ENCODE results near the gene OGFOD1.

Gene OGFOD1

GRCh38 chr16:56518425-56518824 is 67.1 kb downstream of the OGFOD1 start:
- ChIA-PET POLR2A (no interaction called here), CTCF (interaction anchor here (0.6 to 1.1 kb wide), 2 partner anchors 82 to 351 kb away, joined by 3 read pairs; no protein-coding TSS in a partner anchor)
- TF ChIP-seq ARNT (IDR thresholded peaks at IDR 0.05) (no peak), ELF4 (IDR thresholded peaks at IDR 0.05) (no peak), FOXA1 (IDR thresholded peaks at IDR 0.05) (no peak)
- no peak for DNase-seq (ENCODE audit: extremely low spot score)

GRCh38 chr16:56519459-56520250 is 68.3 kb downstream of the OGFOD1 start, which contains the start of gene BBS2:
TSS of gene BBS2 (minus strand) at chr16:56520024. CDS start at chr16:56519862, 162 bp downstream.
- CTCF ChIA-PET = no interaction called here

GRCh38 chr16:56520251-56520577 is 68.9 kb downstream of the OGFOD1 start:
- TF ChIP-seq PKNOX1 (IDR thresholded peaks at IDR 0.05) (no peak), ARNT (IDR thresholded peaks at IDR 0.05) (no peak), FOXM1 (IDR thresholded peaks at IDR 0.05; ENCODE audit: borderline replicate concordance) (no peak), HDGF (IDR thresholded peaks at IDR 0.05; ENCODE audit: borderline replicate concordance) (no peak), TARDBP (IDR thresholded peaks at IDR 0.05) (no peak), SUZ12 (IDR thresholded peaks at IDR 0.05) (no peak), LEF1 (IDR thresholded peaks at IDR 0.05; ENCODE audit: borderline replicate concordance) (no peak), FOXA1 (IDR thresholded peaks at IDR 0.05) (no peak), ELF4 (IDR thresholded peaks at IDR 0.05) (no peak), ZNF384 (IDR thresholded peaks at IDR 0.05) (no peak), FOXK2 (IDR thresholded peaks at IDR 0.05) (no peak), BHLHE40 (IDR thresholded peaks at IDR 0.05; ENCODE audit: borderline replicate concordance) (no peak), CTBP1 (IDR thresholded peaks at IDR 0.05; ENCODE audit: borderline replicate concordance) (no peak), NFRKB (IDR thresholded peaks at IDR 0.05) (no peak), L3MBTL2 (conservative IDR thresholded peaks at IDR 0.05) (no peak), SP1 (IDR thresholded peaks at IDR 0.05) (no peak)

More at GRCh38 chr16:56519459-56520250, 68.3 kb downstream of the OGFOD1 start, which contains the start of gene BBS2:
- TF ChIP-seq FOXA1 (IDR thresholded peaks at IDR 0.05) (no peak), TARDBP (IDR thresholded peaks at IDR 0.05) (no peak), BHLHE40 (IDR thresholded peaks at IDR 0.05; ENCODE audit: borderline replicate concordance) (no peak), NFRKB (IDR thresholded peaks at IDR 0.05) (no peak), ARNT (IDR thresholded peaks at IDR 0.05) (no peak), HDGF (IDR thresholded peaks at IDR 0.05; ENCODE audit: borderline replicate concordance) (no peak), PKNOX1 (IDR thresholded peaks at IDR 0.05) (no peak), SP1 (IDR thresholded peaks at IDR 0.05) (no peak), LEF1 (IDR thresholded peaks at IDR 0.05; ENCODE audit: borderline replicate concordance) (no peak), SUZ12 (IDR thresholded peaks at IDR 0.05) (no peak), FOXK2 (IDR thresholded peaks at IDR 0.05) (no peak), ZNF384 (IDR thresholded peaks at IDR 0.05) (no peak), L3MBTL2 (conservative IDR thresholded peaks at IDR 0.05) (no peak), CTBP1 (IDR thresholded peaks at IDR 0.05; ENCODE audit: borderline replicate concordance) (no peak), ELF4 (IDR thresholded peaks at IDR 0.05) (no peak), FOXM1 (IDR thresholded peaks at IDR 0.05; ENCODE audit: borderline replicate concordance) (no peak)
- POLR2A ChIA-PET = no interaction called here
- peak; percentile 91 for DNase-seq (ENCODE audit: extremely low spot score)

GRCh38 chr16:56525236-56525635 is 73.9 kb downstream of the OGFOD1 start:
- ChIA-PET POLR2A (no interaction called here), CTCF (no interaction called here)
- no peak for TF ChIP-seq FOXA1 (IDR thresholded peaks at IDR 0.05)
- TF ChIP-seq SP1 (IDR thresholded peaks at IDR 0.05) = no peak
- TF ChIP-seq ARNT (IDR thresholded peaks at IDR 0.05) = no peak
- TF ChIP-seq TARDBP (IDR thresholded peaks at IDR 0.05) = no peak
- TF ChIP-seq CTBP1 (IDR thresholded peaks at IDR 0.05; ENCODE audit: borderline replicate concordance) = no peak
- no peak for TF ChIP-seq ZNF384 (IDR thresholded peaks at IDR 0.05)
- TF ChIP-seq FOXK2 (IDR thresholded peaks at IDR 0.05) = no peak
- TF ChIP-seq NFRKB (IDR thresholded peaks at IDR 0.05) = no peak
- no peak for TF ChIP-seq FOXM1 (IDR thresholded peaks at IDR 0.05; ENCODE audit: borderline replicate concordance)
- no peak for TF ChIP-seq PKNOX1 (IDR thresholded peaks at IDR 0.05)
- TF ChIP-seq HDGF (IDR thresholded peaks at IDR 0.05; ENCODE audit: borderline replicate concordance) = no peak
- no peak for TF ChIP-seq LEF1 (IDR thresholded peaks at IDR 0.05; ENCODE audit: borderline replicate concordance)
- no peak for DNase-seq (ENCODE audit: extremely low spot score)

More at GRCh38 chr16:56520251-56520577, 68.9 kb downstream of the OGFOD1 start:
- CTCF ChIA-PET = no interaction called here
- DNase-seq (ENCODE audit: extremely low spot score) = no peak
- POLR2A ChIA-PET = no interaction called here

Data from HEK293T (cell line).